CD4-positive, alpha-beta T cell (primary cell): Measurements from ENCODE around the gene KMT5C. TPM values are rescaled to one million over a fixed set of nuclear protein-coding genes. Genes with fewer than 3 reads are reported as not detected.

ENCODE experiments used
- ATAC-seq: fragments of 200-7000 bp; cut with Tn5 transposase; one replicate; pipeline ENCODE4 v1.10.0; 2022; ENCODE audit warnings: mild to moderate bottlenecking; ENCODE audit not compliant: poor library complexity
- CTCF ChIA-PET: fragments of 350-600 bp; sonication (Branson Sonifier 250); formaldehyde crosslinking; loops from one replicate; lab custom pipeline; 2021; ENCODE audit warnings: antibody characterized with exemption, inconsistent platforms; lab: Charles Lee
- POLR2A ChIA-PET: fragments of 350-600 bp; sonication (Branson Sonifier 250); formaldehyde crosslinking; loops from one replicate; lab custom pipeline; 2021; ENCODE audit warnings: antibody characterized with exemption, inconsistent platforms; lab: Charles Lee
- DNase-seq, 14 experiments: peaks; one replicate each; pipeline ENCODE4 v3.0.0-alpha.2; 2013 to 2020; ENCODE audit warnings: mixed read lengths in 2 of 14
- H3K27ac ChIP-seq, 2 donors: one replicate each; pipeline versions ENCODE4 v1.5.1 to v1.7.0; 2013; ENCODE audit warnings: low read length in 2 of 2, low read depth in 1 of 2, mild to moderate bottlenecking in 1 of 2
- H3K27me3 ChIP-seq, 2 experiments: 1 replicate in 1 of 2; 2 replicates in 1 of 2; pipeline versions ENCODE4 v1.6.1 to v1.7.0; 2013; ENCODE audit warnings: low read length in 2 of 2, control low read depth in 1 of 2, mild to moderate bottlenecking in 1 of 2, moderate library complexity in 1 of 2; ENCODE audit not compliant: insufficient read depth in 2 of 2, control insufficient read depth in 1 of 2
- H3K36me3 ChIP-seq: one replicate; pipeline ENCODE4 v1.6.1; 2013; ENCODE audit warnings: low read length, control low read depth; ENCODE audit not compliant: insufficient read depth
- H3K4me1 ChIP-seq: one replicate; pipeline ENCODE4 v1.6.1; 2013; ENCODE audit warnings: low read length, control low read depth; ENCODE audit not compliant: insufficient read depth
- H3K4me3 ChIP-seq: one replicate; pipeline ENCODE4 v1.5.1; 2013; ENCODE audit warnings: mild to moderate bottlenecking, low read length, moderate library complexity
- H3K9me3 ChIP-seq, 2 experiments: 1 replicate in 1 of 2; 2 replicates in 1 of 2; pipeline versions ENCODE4 v1.6.1 to v1.7.0; 2013; ENCODE audit warnings: low read length in 2 of 2, mild to moderate bottlenecking in 2 of 2, control low read depth in 1 of 2, moderate library complexity in 1 of 2; ENCODE audit not compliant: control insufficient read depth in 1 of 2, insufficient read depth in 1 of 2
- H3K27ac Mint-ChIP-seq: one replicate; pipeline ENCODE4 v1.8.0; 2020; ENCODE audit warnings: mixed read lengths
- H3K27me3 Mint-ChIP-seq: one replicate; pipeline ENCODE4 v1.8.0; 2021; ENCODE audit warnings: mixed read lengths
- H3K36me3 Mint-ChIP-seq: one replicate; pipeline ENCODE4 v1.8.0; 2021; ENCODE audit warnings: low read depth, mixed read lengths
- H3K4me1 Mint-ChIP-seq: one replicate; pipeline ENCODE4 v1.8.0; 2021; ENCODE audit warnings: low read depth, mixed read lengths
- H3K4me3 Mint-ChIP-seq: one replicate; pipeline ENCODE4 v1.8.0; 2020; ENCODE audit warnings: mild to moderate bottlenecking, mixed read lengths
- H3K9me3 Mint-ChIP-seq: one replicate; pipeline ENCODE4 v1.8.0; 2020; ENCODE audit warnings: mixed read lengths
- intact Hi-C, 2 experiments: fragments of 100-400 bp; cut with DNase I in 1 of 2; cut with micrococcal nuclease in 1 of 2; formaldehyde crosslinking; loops; one replicate each; pipeline versions ENCODE4 v1.15.1 to v1.9.0; 2023 to 2025; cut with DNase I, micrococcal nuclease
- total RNA-seq, 174 experiments: library from RNA in 2 of 174; stranded (reverse) in 2 of 174; gene quantifications; one replicate each; pipeline ENCODE4 v1.2.3 and lab custom pipeline; 2021 to 2026
- TF ChIP-seq, protein P1 (sequence below): fragments of 200-600 bp; IDR thresholded peaks from one replicate; pipeline ENCODE4 v1.8.0; 2022; ENCODE audit warnings: antibody characterized with exemption, mild to moderate bottlenecking

KMT5C gene
- total RNA-seq, 2 experiments from 2014 or later, result 113 to 115 TPM

GRCh38 chr19:55379174-55379573 is 39.5 kb downstream of the KMT5C start:
- Mint-ChIP-seq H3K27me3 (peaks cover 4% of the 10 kb centered on the region), H3K36me3 (no peaks in the 10 kb centered on the region), H3K4me3 (no peak overlapping the region), H3K4me1 (peaks cover 18% of the 10 kb centered on the region), H3K9me3 (no peaks in the 10 kb centered on the region), H3K27ac (no peak overlapping the region)
- Histone ChIP-seq H3K27me3 (peaks cover 9 to 20% of the 10 kb centered on the region in 2 experiments), H3K27ac (no peak overlapping the region), H3K4me3 (no peak overlapping the region), H3K9me3 (peaks cover 0 to under 1% of the 10 kb centered on the region in 2 experiments), H3K36me3 (no peaks in the 10 kb centered on the region), H3K4me1 (peaks cover 13% of the 10 kb centered on the region)
- ChIA-PET POLR2A (no interaction called here), CTCF (no interaction called here)
- ATAC-seq (no peak), DNase-seq (no peak)
- intact Hi-C loops, result no loop called here
- TF ChIP-seq, protein P1, sequence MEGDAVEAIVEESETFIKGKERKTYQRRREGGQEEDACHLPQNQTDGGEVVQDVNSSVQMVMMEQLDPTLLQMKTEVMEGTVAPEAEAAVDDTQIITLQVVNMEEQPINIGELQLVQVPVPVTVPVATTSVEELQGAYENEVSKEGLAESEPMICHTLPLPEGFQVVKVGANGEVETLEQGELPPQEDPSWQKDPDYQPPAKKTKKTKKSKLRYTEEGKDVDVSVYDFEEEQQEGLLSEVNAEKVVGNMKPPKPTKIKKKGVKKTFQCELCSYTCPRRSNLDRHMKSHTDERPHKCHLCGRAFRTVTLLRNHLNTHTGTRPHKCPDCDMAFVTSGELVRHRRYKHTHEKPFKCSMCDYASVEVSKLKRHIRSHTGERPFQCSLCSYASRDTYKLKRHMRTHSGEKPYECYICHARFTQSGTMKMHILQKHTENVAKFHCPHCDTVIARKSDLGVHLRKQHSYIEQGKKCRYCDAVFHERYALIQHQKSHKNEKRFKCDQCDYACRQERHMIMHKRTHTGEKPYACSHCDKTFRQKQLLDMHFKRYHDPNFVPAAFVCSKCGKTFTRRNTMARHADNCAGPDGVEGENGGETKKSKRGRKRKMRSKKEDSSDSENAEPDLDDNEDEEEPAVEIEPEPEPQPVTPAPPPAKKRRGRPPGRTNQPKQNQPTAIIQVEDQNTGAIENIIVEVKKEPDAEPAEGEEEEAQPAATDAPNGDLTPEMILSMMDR, result no peak

DNA sequence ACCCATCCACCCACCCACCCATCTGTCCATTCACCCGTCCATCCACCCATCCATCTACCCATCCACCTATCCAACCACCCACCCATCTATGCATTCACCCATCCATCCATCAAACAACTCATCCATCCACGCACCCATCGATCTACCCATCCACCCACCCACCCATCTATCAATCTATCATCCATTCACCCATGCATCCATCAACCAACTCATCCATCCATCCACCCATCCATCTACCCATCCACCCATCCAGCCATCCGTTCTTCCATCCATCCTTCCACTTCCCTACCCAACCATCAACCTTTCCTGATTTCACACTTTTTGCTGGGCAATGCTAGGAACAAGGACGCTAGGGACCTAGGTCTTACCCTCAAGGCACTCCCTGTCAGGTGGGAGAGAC is 42.3 kb downstream of the KMT5C start:
- ChIA-PET CTCF (interaction anchor here (0.8 kb wide), 1 partner anchor 122 kb away, joined by 3 read pairs; no protein-coding TSS in a partner anchor), POLR2A (interaction anchor here (3.4 kb wide), 1 partner anchor 43 kb away, joined by 29 read pairs; the partner anchor contains the start of gene KMT5C)
- ATAC-seq (no peak), DNase-seq (no peak)
- H3K4me1 ChIP-seq, result peaks cover 36% of the 10 kb centered on the region
- peak overlapping the region; percentile 75 for H3K27ac Mint-ChIP-seq
- no peaks in the 10 kb centered on the region for H3K27me3 ChIP-seq
- H3K36me3 ChIP-seq, result peaks cover 4% of the 10 kb centered on the region
- no peaks in the 10 kb centered on the region for H3K9me3 ChIP-seq
- TF ChIP-seq, protein P1, result no peak
- no peaks in the 10 kb centered on the region for H3K9me3 Mint-ChIP-seq
- intact Hi-C loops, result loop anchor here in 1 of 2 experiments (2.0 kb wide), 1 partner anchor 79 kb away; no protein-coding TSS in a partner anchor
- no peak overlapping the region for H3K27ac ChIP-seq
- peak overlapping the region; percentile 77 for H3K4me3 Mint-ChIP-seq
- peaks cover 45% of the 10 kb centered on the region for H3K4me1 Mint-ChIP-seq
- H3K4me3 ChIP-seq, result no peak overlapping the region
- H3K36me3 Mint-ChIP-seq, result peaks cover 19% of the 10 kb centered on the region
- H3K27me3 Mint-ChIP-seq, result no peaks in the 10 kb centered on the region

DNA sequence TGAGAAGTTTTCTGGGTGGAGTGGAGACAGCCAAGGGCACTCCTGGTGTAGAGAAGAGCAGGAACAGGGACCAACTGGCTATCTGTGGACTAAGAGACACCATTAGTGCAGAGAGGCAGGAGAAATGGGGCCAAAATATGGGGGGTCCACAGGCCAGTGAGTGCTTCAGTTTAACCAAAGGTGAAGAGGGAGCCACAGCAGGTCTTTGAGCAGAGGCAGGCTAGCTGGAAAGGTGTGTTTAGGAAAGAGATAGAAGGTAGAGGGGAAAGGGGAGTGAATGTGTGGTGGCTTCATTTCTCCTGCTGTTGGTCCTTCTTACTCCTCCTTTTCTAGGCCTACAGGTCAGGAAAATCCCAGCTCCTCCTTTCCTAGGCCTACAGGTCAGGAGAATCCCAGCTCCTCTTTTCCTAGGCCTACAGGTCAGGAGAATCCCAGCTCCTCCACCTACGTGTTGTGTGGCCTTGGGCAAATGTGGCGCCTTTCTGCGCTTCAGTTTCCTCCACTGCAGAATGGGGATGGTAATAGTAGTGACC is 42.9 kb downstream of the KMT5C start:
- no peak overlapping the region for H3K27ac ChIP-seq
- peaks cover 9% of the 10 kb centered on the region for H3K36me3 ChIP-seq
- no peaks in the 10 kb centered on the region for H3K27me3 Mint-ChIP-seq
- H3K4me3 Mint-ChIP-seq, result peak overlapping the region; percentile 87
- TF ChIP-seq, protein P1, result no peak
- no peaks in the 10 kb centered on the region for H3K9me3 Mint-ChIP-seq
- POLR2A ChIA-PET, result interaction anchor here (0.6 to 5.4 kb wide), 9 partner anchors 9 to 248 kb away, joined by 3 to 45 read pairs (median 3); partner anchors contain the start of genes KMT5C, PPP6R1, UBE2S and ZNF628
- H3K4me1 Mint-ChIP-seq, result peaks cover 51% of the 10 kb centered on the region
- no peak for ATAC-seq
- no peak overlapping the region for H3K4me3 ChIP-seq
- CTCF ChIA-PET, result interaction anchor here (0.8 to 2.7 kb wide), 3 partner anchors 81 to 222 kb away, joined by 3 to 31 read pairs (median 4); no protein-coding TSS in a partner anchor
- intact Hi-C loops, result loop anchor here in 1 of 2 experiments (1.0 to 2.0 kb wide), 2 partner anchors 80 to 241 kb away; no protein-coding TSS in a partner anchor
- peaks cover 24% of the 10 kb centered on the region for H3K36me3 Mint-ChIP-seq
- H3K4me1 ChIP-seq, result peaks cover 41% of the 10 kb centered on the region
- H3K9me3 ChIP-seq, result no peaks in the 10 kb centered on the region
- no peaks in the 10 kb centered on the region for H3K27me3 ChIP-seq
- H3K27ac Mint-ChIP-seq, result peak overlapping the region; percentile 75
- DNase-seq, result no peak
